ENCODE measurements around the gene PCDH12.

GRCh38 chr5:141908796-141909195 is 49.2 kb downstream of the PCDH12 start:
- TF ChIP-seq POLR2A (IDR thresholded peaks at IDR 0.05) (no peak), CTCF (IDR thresholded peaks at IDR 0.05) (no peak)
